ENCODE measurements around the gene ASB4. TPM values are rescaled to one million over a fixed set of nuclear protein-coding genes. Genes with fewer than 3 reads are reported as not detected.
A peak's percentile ranks its signal among the peaks of the same experiment; 100 is the strongest.

The ASB4 gene
- total RNA-seq, 1 experiment from 2014 or later, result not detected

- ChIA-PET CTCF (no interaction called here), POLR2A (ENCODE audit: unreplicated experiment) (no interaction called here)
- intact Hi-C loops (cut with micrococcal nuclease; ENCODE audit: unreplicated experiment), result no loop called here
- DNase-seq, result no peak
- Histone ChIP-seq H3K27ac (no peak overlapping the region), H3K9me3 (ENCODE audit: insufficient read depth, low read depth) (no peaks in the 10 kb centered on the region), H3K36me3 (ENCODE audit: low read depth) (no peaks in the 10 kb centered on the region), H3K4me3 (no peak overlapping the region), H3K4me1 (replicated peaks; ENCODE audit: insufficient read depth) (no peaks in the 10 kb centered on the region), H3K79me2 (ENCODE audit: low read depth) (no peaks in the 10 kb centered on the region), H3K9me2 (ENCODE audit: insufficient read depth) (no peaks in the 10 kb centered on the region), H3F3A (ENCODE audit: insufficient read depth, low read depth) (no peaks in the 10 kb centered on the region), H3K4me2 (no peak overlapping the region), H2AFZ (no peak overlapping the region), H4K20me1 (ENCODE audit: insufficient read depth) (no peaks in the 10 kb centered on the region), H3K27me3 (ENCODE audit: insufficient read depth, low read depth) (no peaks in the 10 kb centered on the region)
- BruUV-seq (replicated peaks), result no TSS peak
- no peak for TF ChIP-seq EZH2 (IDR thresholded peaks at IDR 0.05; ENCODE audit: low read depth)
- TF ChIP-seq CTCF (conservative IDR thresholded peaks at IDR 0.05), result no peak
These were observed 12.3 kb upstream of the ASB4 start for GRCh38 chr7:95473276-95473985.

- Histone ChIP-seq H2AFZ (peak overlapping the region; percentile 74; the same call in 1 of the 2 replicates), H3K27ac (no peak overlapping the region), H3K4me1 (replicated peaks; ENCODE audit: insufficient read depth) (no peaks in the 10 kb centered on the region), H3K4me2 (peak overlapping the region; percentile 32; the same call in 1 of the 2 replicates), H3K4me3 (peak overlapping the region; percentile 28; the same call in 1 of the 2 replicates), H3K9me3 (ENCODE audit: insufficient read depth, low read depth) (no peaks in the 10 kb centered on the region), H3K79me2 (ENCODE audit: low read depth) (no peaks in the 10 kb centered on the region), H3K27me3 (ENCODE audit: insufficient read depth, low read depth) (no peaks in the 10 kb centered on the region), H3K9me2 (ENCODE audit: insufficient read depth) (no peaks in the 10 kb centered on the region), H4K20me1 (ENCODE audit: insufficient read depth) (no peaks in the 10 kb centered on the region), H3F3A (ENCODE audit: insufficient read depth, low read depth) (no peaks in the 10 kb centered on the region), H3K36me3 (ENCODE audit: low read depth) (no peaks in the 10 kb centered on the region)
- CTCF ChIA-PET, result interaction anchor here (0.6 to 2.1 kb wide), 10 partner anchors 14 to 1464 kb away, joined by 3 to 12 read pairs (median 6); no protein-coding TSS in a partner anchor
- no TSS peak for BruUV-seq (replicated peaks)
- no peak for DNase-seq
- TF ChIP-seq EZH2 (IDR thresholded peaks at IDR 0.05; ENCODE audit: low read depth) (no peak), CTCF (conservative IDR thresholded peaks at IDR 0.05) (no peak)
- POLR2A ChIA-PET (ENCODE audit: unreplicated experiment), result no interaction called here
- intact Hi-C loops (cut with micrococcal nuclease; ENCODE audit: unreplicated experiment), result loop anchor here (5.0 kb wide), 3 partner anchors 79 to 274 kb away; partner anchors contain the start of gene PON3
These were observed 9.5 kb upstream of the ASB4 start for GRCh38 chr7:95476072-95476847.

GRCh38 chr7:95476904-95477594 is 8.7 kb upstream of the ASB4 start:
- peak; percentile 46 to 54 for DNase-seq
- intact Hi-C loops (cut with micrococcal nuclease; ENCODE audit: unreplicated experiment), result loop anchor here (1.0 to 5.0 kb wide), 5 partner anchors 80 to 1188 kb away; partner anchors contain the start of gene PON3
- Histone ChIP-seq H3K27me3 (ENCODE audit: insufficient read depth, low read depth) (no peaks in the 10 kb centered on the region), H3K9me3 (ENCODE audit: insufficient read depth, low read depth) (no peaks in the 10 kb centered on the region), H3K27ac (no peak overlapping the region), H3F3A (ENCODE audit: insufficient read depth, low read depth) (no peaks in the 10 kb centered on the region), H3K4me2 (peak overlapping the region; percentile 32; the same call in 1 of the 2 replicates), H4K20me1 (ENCODE audit: insufficient read depth) (no peaks in the 10 kb centered on the region), H3K36me3 (ENCODE audit: low read depth) (no peaks in the 10 kb centered on the region), H3K9me2 (ENCODE audit: insufficient read depth) (no peaks in the 10 kb centered on the region), H3K79me2 (ENCODE audit: low read depth) (no peaks in the 10 kb centered on the region), H3K4me1 (replicated peaks; ENCODE audit: insufficient read depth) (no peaks in the 10 kb centered on the region), H3K4me3 (peak overlapping the region; percentile 28; the same call in 1 of the 2 replicates), H2AFZ (peak overlapping the region; percentile 74; the same call in 1 of the 2 replicates)
- no TSS peak for BruUV-seq (replicated peaks)
- CTCF ChIA-PET, result interaction anchor here (0.6 to 2.1 kb wide), 10 partner anchors 14 to 1040 kb away, joined by 3 to 12 read pairs (median 5); no protein-coding TSS in a partner anchor
- TF ChIP-seq CTCF (conservative IDR thresholded peaks at IDR 0.05) (peak; percentile 87), EZH2 (IDR thresholded peaks at IDR 0.05; ENCODE audit: low read depth) (no peak)
- POLR2A ChIA-PET (ENCODE audit: unreplicated experiment), result no interaction called here
